HG02973 (cell line): ENCODE data around the gene PAF1.

Experiments
- ATAC-seq: cut with Tn5 transposase; IDR thresholded peaks from one replicate; pipeline ENCODE4 v1.9.1; 2021; ENCODE audit warnings: moderate library complexity; ENCODE audit not compliant: unreplicated experiment

PAF1 gene

DNA sequence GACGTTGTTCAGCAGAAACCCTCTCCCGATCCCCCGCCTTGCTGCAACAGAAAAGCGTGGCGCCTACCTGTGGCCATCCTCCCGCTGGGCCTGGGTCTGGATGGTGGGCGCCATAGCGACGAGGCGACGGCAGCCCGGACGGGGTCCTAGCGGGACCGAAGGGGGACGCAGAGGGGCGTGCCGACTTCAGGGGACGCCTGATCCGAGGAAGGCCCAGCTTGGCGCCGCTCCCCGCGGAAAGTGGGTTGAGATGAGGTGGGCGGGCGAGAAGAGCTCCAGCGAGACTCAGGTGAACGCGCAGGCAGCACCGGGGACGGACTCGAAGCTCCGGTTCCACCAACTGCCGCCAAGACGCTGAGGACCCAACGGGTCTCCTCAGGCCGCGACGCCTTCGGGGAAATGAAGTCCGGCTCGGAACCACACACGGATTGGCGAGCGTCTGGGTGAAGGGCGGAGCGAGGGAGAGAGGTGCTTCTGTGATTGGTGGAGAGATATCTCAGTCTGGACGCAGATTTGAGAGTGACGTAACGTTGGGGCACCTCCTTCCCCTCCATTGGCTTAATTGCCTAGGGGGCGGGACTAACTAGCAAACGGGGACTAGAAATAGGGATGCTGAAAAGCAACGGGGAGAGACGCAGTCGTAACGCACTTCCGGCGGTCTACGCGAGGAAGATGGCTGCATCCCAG lies at the start of gene PAF1, which contains the start of gene MED29:
Gene PAF1, minus strand, starts transcription at position 356 of the 687 bp plus-strand sequence. Its CDS starts 242 bp downstream, at position 114.
Gene MED29, plus strand, starts transcription at position 628 of the 687 bp plus-strand sequence. Its CDS starts 45 bp downstream, at position 673.
- peak; percentile 85 for ATAC-seq

DNA sequence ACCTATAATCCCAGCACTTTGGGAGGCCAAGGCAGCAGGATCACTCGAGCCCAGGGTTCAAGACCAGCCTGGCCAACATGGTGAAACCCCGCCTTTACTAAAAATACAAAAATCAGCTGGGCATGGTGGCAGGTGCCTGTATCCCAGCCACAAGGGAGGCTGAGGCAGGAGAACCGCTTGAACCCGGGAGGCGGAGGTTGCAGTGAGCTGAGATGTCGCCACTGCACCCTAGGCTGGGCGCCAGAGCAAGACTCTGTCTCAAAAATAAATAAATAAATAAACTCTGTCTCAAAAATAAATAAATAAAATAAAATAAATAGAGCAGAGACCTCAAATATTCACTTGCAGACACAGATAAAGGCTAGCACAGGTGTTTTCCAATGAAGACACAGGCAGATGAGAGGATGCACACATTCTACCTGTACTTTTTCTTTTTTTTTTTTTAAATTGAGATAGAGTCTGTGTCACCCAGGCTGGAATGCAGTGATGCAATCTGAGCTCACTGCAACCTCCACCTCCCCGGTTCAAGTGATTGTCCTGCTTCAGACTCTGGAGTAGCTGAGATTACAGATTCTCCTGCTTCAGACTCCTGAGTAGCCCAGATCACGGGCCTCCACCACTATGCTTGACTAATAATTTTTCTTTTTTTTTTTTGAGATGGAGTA lies 47.5 kb upstream of the PAF1 start:
- no peak for ATAC-seq

DNA sequence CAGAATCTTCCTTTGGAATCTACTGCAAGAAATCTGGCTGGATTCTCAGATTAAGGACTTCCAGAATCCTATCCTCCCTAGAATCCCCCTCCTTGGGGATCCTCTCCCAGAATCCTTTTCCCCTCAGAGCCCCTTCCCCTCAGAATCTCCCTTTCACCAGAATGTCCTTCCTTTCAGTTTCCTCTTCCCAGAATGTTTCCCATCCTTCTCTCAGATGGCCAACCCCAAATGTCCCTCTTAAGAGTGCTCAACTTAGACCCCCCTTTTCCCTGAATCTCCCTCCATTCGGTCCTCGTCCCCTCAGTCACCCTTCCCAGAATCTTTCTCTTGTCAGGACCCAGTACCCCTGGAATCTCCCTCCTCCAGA lies 45.4 kb upstream of the PAF1 start:
- no peak for ATAC-seq

DNA sequence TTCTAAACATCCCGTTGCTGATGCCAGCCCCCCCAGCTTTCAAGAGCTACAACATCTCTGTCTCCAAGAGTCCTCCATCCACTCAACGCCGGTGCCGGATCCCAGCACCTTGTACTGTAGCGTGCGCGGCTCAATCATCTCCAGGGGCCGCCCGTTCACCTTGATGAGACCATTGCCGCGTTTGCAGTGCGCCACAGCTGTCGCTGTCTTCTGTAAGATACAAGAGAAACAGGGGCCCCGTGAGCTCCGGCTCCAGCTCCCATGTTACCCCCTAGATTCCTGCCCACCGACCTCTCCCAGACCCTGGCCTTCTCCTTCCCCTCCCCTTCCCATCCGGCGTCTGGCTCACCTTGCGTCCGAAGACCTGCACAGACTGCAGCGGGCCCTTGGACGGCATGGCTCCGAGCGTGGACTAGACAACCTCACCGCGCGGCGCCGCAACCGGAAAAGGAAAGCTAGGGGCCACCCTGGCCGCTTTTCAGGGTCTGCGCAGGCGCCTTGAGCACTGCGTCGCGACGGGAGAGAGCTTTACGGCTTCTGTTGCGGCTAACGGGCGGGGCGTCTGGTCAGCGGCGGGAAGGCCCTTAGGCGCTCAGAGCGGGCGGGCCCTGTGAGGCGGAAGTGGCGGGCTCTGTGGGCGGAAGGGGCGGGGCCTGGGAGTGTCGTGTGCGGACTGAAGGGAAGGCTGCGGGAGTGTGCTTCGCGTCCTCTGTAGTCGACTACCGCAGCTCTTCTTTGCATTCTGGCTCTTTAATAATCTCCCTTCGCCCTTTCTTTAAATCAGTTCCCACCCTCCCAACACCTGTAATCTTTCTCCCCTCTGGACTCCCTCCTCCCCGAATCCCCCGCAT lies 44.8 kb upstream of the PAF1 start, which contains the start of gene RPS16:
Gene RPS16, minus strand, starts transcription at position 451 of the 851 bp plus-strand sequence. Its CDS starts 54 bp downstream, at position 397.
- peak; percentile 65 for ATAC-seq

DNA sequence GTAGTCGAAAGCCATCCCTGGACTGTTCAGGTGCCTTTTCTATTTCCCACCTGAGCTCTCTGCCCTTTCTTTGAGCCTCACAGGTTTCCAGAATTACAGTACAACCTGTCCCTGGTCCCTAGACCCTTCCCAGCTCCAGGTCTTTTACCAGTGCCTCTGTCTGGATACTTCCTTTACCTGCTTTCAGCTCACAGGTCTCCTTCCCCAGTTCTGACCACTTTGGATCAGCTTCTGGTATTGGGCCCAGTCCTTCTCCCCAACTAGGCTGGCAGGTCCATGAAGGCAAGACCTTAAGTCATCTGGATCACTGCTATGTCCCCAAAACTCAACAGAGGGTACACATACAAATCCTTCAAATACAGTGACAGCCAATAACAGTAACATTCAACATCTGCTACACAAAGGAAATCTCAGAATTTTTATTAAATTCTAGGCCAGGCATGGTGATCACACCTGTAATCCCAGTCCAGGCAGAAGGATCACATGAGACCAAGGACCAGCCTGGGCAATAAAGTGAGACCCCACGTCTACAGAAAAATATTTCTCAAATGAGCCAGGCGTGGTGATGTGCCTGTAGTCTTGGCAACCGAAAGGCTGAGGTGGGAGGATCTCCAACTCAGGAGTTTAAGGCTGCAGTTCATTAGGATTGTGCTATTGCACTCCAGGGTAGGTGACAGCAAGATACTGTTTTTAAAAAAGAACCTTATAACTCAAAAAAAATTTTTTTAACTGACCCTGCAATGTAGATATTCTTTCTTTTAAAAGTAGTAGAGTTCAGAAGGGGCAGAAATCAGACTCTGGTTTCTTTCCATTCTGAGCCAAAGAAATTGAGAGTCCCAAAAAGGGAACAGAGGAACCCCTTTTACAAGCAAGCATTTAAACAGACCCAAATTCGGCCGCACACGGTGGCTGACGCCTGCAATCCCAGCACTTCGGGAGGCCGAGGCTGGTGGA lies 43.5 kb upstream of the PAF1 start:
- no peak for ATAC-seq

DNA sequence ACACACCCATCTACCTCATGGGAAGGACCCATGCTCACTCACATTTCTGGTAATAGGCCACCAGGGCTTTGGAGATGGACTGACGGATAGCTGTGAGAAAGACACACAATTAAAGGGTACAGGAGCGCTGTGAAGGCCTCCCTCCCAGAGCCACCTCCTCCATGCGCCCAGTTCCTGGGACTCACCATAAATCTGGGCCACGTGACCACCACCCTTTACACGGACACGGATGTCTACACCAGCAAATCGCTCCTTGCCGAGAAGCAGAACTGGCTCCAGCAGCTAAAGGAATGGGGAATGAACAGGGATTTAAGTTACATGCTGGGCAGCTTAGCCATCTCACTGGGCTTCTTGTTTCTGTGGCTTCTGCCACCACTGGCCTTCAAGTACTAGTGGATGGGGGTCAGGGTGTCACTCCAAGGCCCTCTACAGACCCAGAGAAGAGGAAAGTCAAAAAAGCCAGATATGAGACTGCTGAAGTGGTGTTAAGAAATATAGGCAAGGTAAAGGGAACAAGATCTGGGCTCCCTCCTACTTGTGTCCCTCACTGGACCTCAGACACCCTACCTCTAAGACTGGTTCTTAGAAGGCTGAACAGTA lies 42.7 kb upstream of the PAF1 start:
- no peak for ATAC-seq

DNA sequence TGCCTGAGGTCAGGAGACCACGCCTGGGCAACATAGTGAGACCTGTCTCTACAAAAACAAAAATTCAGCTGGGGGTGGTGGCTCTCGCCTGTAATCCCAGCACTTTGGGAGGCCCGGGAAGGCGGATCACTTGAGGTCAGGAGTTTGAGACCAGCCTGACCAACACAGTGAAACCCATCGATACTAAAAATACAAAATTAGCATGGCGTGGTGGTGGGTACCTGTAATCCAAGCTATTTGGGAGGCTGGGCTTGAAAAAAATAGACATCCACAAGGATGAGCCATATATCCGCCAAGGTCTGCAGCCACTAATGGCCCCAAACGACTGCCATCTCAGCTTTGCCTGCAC lies 41.7 kb upstream of the PAF1 start:
- ATAC-seq, result no peak

DNA sequence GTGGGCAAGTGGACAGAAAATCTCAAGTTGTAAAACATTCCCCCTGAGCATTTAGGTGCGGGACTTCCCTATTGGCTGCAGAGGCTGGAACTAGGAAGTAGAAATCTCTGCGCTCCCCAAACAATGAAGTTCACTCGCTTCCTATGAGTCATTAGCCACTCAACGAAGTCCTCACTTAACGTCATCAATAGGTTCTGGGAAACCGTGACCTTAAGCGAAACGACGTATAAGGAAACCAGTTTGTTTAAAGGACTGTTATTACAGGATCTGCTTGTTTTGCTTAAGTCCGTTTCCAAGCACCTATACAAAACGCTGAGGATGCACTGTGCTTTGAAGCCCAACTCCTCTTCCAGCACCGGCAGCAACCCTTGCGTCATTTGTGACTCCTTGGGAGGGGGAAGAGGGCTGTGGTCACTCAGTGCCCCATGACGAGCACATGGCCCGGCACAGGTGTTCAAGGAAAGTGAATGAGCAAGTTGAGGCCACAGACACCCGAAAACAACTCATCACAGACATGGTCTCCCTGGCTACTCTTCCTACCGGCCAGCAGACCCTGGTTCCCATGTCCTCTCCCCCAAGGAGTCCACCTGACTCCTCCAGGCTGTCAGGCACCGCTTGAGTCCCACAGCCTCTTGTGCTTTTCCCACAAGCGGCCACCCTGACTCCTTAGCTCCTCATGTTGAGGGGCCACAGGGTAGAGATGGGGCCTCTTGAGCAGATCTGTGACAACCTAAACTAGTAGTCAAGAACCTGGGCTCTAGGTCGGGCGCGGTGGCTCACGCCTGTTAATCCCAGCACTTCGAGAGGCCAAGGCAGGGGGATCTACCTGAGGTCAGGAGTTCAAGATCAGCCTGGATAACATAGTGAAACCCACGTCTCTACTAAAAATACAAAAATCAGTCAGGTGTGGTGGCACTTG lies 40.0 kb upstream of the PAF1 start:
- ATAC-seq, result peak; percentile 43

DNA sequence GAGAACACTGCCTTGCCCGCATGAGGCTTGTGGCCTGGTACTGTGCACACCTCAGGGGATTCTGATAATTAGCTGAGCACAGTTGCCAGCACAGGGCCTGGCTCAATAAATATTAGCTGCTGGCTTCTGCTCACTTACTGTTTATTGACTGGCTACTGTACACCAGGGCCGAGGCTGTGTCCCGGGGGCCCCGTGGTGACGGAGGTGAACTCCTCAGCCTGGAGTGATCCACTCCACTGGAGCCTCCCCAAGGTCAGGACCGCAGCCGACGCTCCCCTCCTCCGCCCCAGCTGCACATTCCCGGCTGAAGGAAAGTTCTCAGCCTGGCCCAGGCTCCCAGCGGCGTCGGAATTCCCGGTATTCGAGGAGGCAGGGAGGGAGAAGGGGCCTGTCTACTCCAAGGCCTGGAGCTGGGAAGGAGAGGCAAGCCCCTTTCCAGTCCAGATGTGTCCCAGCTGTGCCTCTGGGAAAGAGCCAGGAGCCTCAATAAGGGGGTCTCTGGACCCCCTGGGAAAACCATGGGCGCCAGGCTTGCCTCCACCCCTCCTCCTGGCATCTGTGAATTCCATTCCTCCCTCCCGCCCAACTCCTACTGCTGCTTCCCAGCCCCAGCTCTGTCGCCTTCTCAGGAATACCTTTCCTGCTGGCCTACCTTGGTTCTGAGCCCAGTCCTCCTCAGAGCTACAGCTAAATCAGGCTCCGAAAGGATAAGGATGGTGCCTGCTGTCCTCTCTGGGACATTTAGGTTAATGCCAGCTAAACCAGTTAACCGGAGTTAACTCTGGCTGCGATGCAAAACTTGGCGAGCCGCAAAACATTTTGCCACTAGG lies 37.6 kb upstream of the PAF1 start:
- no peak for ATAC-seq

DNA sequence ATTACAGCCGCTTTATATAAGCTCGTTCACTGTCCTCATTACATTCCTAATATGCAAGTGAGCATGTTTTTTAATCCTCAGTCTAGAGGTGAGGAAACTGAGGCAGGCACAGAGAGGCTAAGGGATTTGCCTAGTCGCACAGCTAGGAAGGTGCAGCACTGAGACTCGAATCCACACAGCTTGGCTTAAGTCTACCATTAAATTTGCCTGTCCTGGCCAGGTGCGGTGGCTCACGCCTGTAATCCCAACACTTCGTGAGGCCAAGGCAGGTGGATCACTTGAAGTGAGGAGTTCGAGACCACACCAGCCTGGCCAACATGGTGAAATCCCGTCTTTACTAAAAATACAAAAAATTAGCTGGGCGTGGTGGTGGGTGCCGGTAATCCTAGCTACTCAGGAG lies 36.8 kb upstream of the PAF1 start:
- no peak for ATAC-seq

DNA sequence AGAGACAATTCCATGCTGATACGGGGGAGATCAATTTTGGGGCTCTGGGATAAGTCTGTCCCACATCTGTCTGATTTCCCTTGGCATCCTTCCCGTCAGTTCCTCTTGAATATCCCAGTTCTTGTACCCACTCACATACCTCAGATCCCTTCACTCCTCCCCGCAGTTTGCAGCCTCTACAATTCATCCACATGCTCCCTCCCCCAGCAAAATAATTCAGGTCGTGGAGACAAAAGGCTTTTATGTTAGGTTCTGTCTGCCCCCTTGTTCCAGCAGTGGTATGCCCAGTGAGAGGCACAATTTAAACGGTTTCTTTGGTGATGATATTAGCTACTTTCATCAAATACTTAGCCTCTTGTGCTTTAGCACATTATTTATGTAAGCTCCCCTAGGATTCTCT lies 35.3 kb upstream of the PAF1 start:
- no peak for ATAC-seq

DNA sequence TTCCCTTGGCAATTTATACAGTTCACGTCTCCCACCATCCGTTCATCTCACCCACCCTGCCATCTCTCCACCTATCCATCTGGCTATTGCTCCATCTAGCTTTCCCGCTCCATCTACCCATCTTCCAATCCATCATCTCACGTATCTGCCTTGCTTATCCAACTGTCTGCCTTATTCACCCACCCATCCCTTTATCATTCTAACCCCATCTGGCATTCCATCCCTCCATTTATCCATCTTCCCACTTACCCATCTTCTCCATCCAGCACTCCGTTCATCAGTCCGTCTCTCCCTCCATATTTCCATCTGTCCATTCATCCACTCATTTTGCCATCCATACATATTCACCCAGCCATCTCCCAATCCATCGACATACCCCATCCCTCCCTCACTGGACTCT lies 34.8 kb upstream of the PAF1 start:
- no peak for ATAC-seq

DNA sequence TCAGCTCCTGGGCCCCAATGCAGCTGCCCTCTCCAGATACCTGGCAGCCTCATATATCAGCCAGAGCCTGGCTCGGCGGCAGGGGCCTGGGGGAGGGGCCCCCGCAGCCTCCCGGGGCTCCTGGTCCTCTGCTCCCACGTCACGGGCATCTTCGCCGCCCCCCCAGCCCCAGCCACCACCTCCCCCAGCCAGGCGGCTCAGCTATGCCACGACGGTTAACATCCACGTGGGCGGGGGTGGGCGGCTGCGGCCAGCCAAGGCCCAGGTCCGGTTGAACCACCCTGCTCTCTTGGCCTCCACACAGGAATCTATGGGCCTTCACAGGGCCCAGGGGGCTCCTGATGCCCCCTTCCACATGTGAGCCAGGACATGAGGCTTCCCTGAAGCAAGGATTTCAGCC lies 34.0 kb upstream of the PAF1 start:
- no peak for ATAC-seq

DNA sequence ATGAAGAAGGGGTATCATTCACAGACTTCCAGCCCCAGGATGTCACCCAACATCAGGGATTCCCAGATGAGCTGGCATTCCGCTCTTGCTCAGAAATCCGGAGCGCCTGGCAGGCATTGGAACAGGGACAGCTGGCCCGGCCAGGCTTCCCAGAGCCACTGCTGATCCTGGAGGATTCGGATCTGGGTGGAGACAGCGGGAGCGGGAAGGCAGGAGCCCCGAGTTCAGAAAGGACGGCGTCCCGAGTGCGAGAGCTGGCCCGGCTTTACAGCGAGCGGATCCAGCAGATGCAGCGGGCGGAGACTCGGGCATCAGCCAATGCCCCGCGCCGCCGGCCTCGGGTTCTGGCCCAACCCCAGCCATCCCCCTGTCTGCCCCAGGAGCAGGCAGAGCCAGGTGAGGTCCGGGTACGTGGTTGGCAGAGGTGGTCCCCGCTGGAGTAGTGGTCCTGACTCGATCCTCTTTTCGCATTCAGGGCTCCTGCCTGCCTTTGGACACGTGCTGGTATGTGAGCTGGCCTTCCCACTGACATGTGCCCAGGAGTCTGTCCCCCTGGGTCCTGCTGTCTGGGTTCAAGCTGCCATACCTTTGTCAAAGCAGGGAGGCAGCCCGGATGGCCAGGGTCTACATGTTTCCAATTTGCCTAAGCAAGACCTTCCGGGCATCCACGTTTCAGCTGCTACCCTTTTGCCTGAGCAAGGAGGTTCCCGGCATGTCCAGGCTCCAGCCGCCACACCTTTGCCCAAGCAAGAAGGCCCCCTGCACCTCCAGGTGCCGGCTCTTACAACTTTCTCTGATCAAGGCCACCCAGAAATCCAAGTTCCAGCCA lies 32.6 kb upstream of the PAF1 start:
- ATAC-seq, result no peak

DNA sequence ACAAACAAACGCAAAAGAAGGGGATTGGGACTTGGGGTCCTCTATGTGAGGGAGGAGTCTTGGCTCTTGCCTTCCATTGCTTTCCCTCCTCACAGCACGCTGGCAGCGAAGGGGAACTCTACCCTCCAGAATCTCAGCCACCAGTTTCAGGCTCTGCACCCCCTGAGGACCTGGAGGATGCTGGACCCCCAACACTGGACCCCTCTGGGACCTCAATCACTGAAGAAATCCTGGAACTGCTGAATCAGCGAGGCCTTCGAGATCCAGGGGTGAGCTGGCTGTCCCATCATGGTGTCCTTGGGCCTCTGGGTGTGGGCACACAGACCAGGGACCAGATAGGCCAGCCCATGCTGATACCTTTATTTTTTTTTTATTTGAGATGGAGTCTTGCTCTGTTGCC lies 31.1 kb upstream of the PAF1 start:
- no peak for ATAC-seq

DNA sequence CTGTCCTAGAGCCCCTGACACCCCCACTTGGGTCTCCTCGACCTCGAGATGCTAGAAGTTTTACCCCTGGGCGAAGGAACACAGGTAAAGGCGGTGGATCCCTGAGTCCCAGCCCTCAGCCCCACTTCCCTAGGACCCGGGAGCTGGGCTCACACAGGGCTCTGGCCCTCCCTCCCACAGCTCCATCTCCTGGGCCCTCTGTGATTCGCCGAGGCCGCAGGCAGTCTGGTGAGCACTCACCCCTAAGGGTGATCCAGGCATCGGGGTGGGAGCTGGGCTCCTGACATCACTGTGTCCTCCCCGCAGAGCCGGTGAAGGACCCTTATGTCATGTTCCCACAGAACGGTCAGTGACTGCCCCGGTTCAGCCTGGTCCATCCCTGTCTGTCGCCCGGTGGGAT lies 29.9 kb upstream of the PAF1 start:
- no peak for ATAC-seq

DNA sequence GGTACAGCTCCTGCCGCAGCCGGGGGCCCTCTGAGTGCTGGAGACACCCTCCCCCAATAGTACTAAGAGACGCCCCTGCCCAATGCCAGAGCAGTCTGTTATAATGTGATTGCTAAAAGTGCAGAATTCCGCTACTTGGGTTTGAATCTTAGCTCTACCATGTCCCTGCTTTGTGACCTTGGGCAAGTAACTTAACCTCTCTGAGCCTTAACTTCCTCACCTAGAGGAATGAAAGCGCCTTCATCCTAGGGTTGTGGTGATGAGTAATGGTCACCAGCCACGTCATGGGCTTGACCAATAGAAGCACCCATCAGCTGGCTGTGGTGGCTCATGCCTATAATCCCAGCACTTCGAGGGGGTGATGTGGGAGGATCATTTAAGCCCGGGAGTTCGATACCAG lies 28.1 kb upstream of the PAF1 start:
- no peak for ATAC-seq
